OCI-LY1 (cell line): Measurements from ENCODE around the gene C1QTNF1.

Experiments used
- H2AFZ ChIP-seq: fragments of 200-600 bp; sonication (generic), shearing (Covaris generic); 2 replicates; pipeline ENCODE4 v1.6.0; 2014; ENCODE audit warnings: antibody characterized with exemption, mild to moderate bottlenecking, low read length
- H3F3A ChIP-seq: fragments of 200-600 bp; sonication (generic), shearing (Covaris generic); 2 replicates; pipeline ENCODE4 v1.6.0; 2014; ENCODE audit warnings: mild to moderate bottlenecking, antibody characterized with exemption, low read length, moderate library complexity; ENCODE audit not compliant: insufficient read depth
- H3K27ac ChIP-seq: fragments of 200-600 bp; sonication (generic); 2 replicates; pipeline ENCODE4 v1.5.1; 2014; ENCODE audit warnings: low read length, mixed run types, mild to moderate bottlenecking, low read depth; ENCODE audit not compliant: poor library complexity, severe bottlenecking
- H3K27me3 ChIP-seq: fragments of 200-600 bp; sonication (generic); 2 replicates; pipeline ENCODE4 v1.6.0; 2014; ENCODE audit warnings: antibody characterized with exemption, mild to moderate bottlenecking, low read length, moderate library complexity; ENCODE audit not compliant: insufficient read depth
- H3K36me3 ChIP-seq: fragments of 200-600 bp; sonication (generic); 2 replicates; pipeline ENCODE4 v1.6.1; 2014; ENCODE audit warnings: mild to moderate bottlenecking, antibody characterized with exemption, low read length, moderate library complexity, mixed read lengths; ENCODE audit not compliant: insufficient read depth
- H3K4me1 ChIP-seq: fragments of 200-600 bp; sonication (generic); 2 replicates; pipeline ENCODE4 v1.5.1; 2014; ENCODE audit warnings: mild to moderate bottlenecking, low read length, moderate library complexity; ENCODE audit not compliant: insufficient read depth, severe bottlenecking
- H3K4me2 ChIP-seq: fragments of 200-600 bp; sonication (generic), shearing (Covaris generic); 2 replicates; pipeline ENCODE4 v1.6.1; 2014; ENCODE audit warnings: low read length
- H3K4me3 ChIP-seq: fragments of 200-600 bp; sonication (generic); 2 replicates; pipeline ENCODE4 v1.5.1; 2014; ENCODE audit warnings: low read length, low read depth, mild to moderate bottlenecking, mixed read lengths; ENCODE audit not compliant: poor library complexity, severe bottlenecking
- H3K79me2 ChIP-seq: fragments of 200-600 bp; shearing (Covaris generic); 2 replicates; pipeline ENCODE4 v1.6.1; 2016; ENCODE audit warnings: mixed run types, low read length, mixed read lengths; ENCODE audit not compliant: insufficient read depth
- H3K9ac ChIP-seq: fragments of 200-600 bp; sonication (generic), shearing (Covaris generic); 2 replicates; pipeline ENCODE4 v1.6.1; 2014; ENCODE audit warnings: mild to moderate bottlenecking, low read length, mixed read lengths
- H3K9me2 ChIP-seq: fragments of 200-600 bp; sonication (generic), shearing (Covaris generic); 2 replicates; pipeline ENCODE4 v1.6.1; 2014; ENCODE audit warnings: low read depth, mild to moderate bottlenecking, low read length, mixed read lengths
- H3K9me3 ChIP-seq: fragments of 200-600 bp; shearing (Covaris generic); 2 replicates; pipeline ENCODE4 v1.6.1; 2014; ENCODE audit warnings: low read length, mixed read lengths
- H4K20me1 ChIP-seq: fragments of 200-600 bp; sonication (generic), shearing (Covaris generic); 2 replicates; pipeline ENCODE4 v1.6.0; 2016; ENCODE audit warnings: mild to moderate bottlenecking, low read length; ENCODE audit not compliant: insufficient read depth
- CTCF ChIP-seq: fragments of 200-600 bp; sonication (generic), shearing (Covaris generic); IDR thresholded peaks from 2 replicates; pipeline ENCODE4 v1.5.1; 2017; ENCODE audit warnings: mild to moderate bottlenecking, antibody characterized with exemption, low read length, moderate library complexity, mixed read lengths
- EZH2 ChIP-seq: fragments of 200-600 bp; sonication (generic), shearing (Covaris generic); IDR thresholded peaks from 2 replicates; pipeline ENCODE4 v1.8.0; 2017; ENCODE audit warnings: borderline replicate concordance, mixed run types, mild to moderate bottlenecking, antibody characterized with exemption, low read length, moderate library complexity, mixed read lengths

Gene C1QTNF1

GRCh38 chr17:78986048-78986648 is 37.8 kb upstream of the C1QTNF1 start:
- H3K9ac ChIP-seq, result no peak overlapping the region
- peaks cover 12% of the 10 kb centered on the region for H3K36me3 ChIP-seq

GRCh38 chr17:78986649-78987328 is 37.2 kb upstream of the C1QTNF1 start:
- no peak overlapping the region for H3K9ac ChIP-seq
- no peaks in the 10 kb centered on the region for H3K79me2 ChIP-seq
- H4K20me1 ChIP-seq, result no peaks in the 10 kb centered on the region
- no peaks in the 10 kb centered on the region for H3F3A ChIP-seq
- H3K36me3 ChIP-seq, result peaks cover 17% of the 10 kb centered on the region
- H2AFZ ChIP-seq, result no peak overlapping the region
- no peaks in the 10 kb centered on the region for H3K9me2 ChIP-seq
- no peaks in the 10 kb centered on the region for H3K4me1 ChIP-seq
- TF ChIP-seq EZH2 (no peak), CTCF (no peak)
- H3K27ac ChIP-seq, result no peak overlapping the region
- no peak overlapping the region for H3K4me2 ChIP-seq
- no peaks in the 10 kb centered on the region for H3K27me3 ChIP-seq
- H3K4me3 ChIP-seq, result no peak overlapping the region
- no peaks in the 10 kb centered on the region for H3K9me3 ChIP-seq

More at GRCh38 chr17:78986048-78986648, 37.8 kb upstream of the C1QTNF1 start:
- no peaks in the 10 kb centered on the region for H3K4me1 ChIP-seq
- H4K20me1 ChIP-seq, result no peaks in the 10 kb centered on the region
- H3K9me3 ChIP-seq, result no peaks in the 10 kb centered on the region
- no peak overlapping the region for H3K4me3 ChIP-seq
- no peak overlapping the region for H3K4me2 ChIP-seq
- H3F3A ChIP-seq, result no peaks in the 10 kb centered on the region
- TF ChIP-seq CTCF (peak; percentile 25; the same call in 1 of the 2 replicates), EZH2 (no peak)
- H2AFZ ChIP-seq, result no peak overlapping the region
- H3K27ac ChIP-seq, result no peak overlapping the region
- H3K79me2 ChIP-seq, result no peaks in the 10 kb centered on the region
- no peaks in the 10 kb centered on the region for H3K9me2 ChIP-seq
- no peaks in the 10 kb centered on the region for H3K27me3 ChIP-seq

GRCh38 chr17:78988152-78988551 is 35.8 kb upstream of the C1QTNF1 start:
- Histone ChIP-seq H3K79me2 (no peaks in the 10 kb centered on the region), H3K4me2 (no peak overlapping the region), H4K20me1 (no peaks in the 10 kb centered on the region), H3K9me3 (no peaks in the 10 kb centered on the region), H3K9ac (no peak overlapping the region), H3K27ac (no peak overlapping the region), H3K36me3 (peaks cover 30% of the 10 kb centered on the region), H2AFZ (no peak overlapping the region), H3K27me3 (no peaks in the 10 kb centered on the region), H3K9me2 (no peaks in the 10 kb centered on the region), H3K4me1 (no peaks in the 10 kb centered on the region), H3F3A (no peaks in the 10 kb centered on the region), H3K4me3 (no peak overlapping the region)
- TF ChIP-seq EZH2, result no peak
- no peak for TF ChIP-seq CTCF
